ENCODE measurements around the gene IL11RA.

Gene IL11RA

GRCh38 chr9:34687276-34688030, 35.5 kb downstream of the IL11RA start:
- no peak for DNase-seq

- no peak for DNase-seq
Observed at GRCh38 chr9:34688329-34689115, 36.5 kb downstream of the IL11RA start.

DNA sequence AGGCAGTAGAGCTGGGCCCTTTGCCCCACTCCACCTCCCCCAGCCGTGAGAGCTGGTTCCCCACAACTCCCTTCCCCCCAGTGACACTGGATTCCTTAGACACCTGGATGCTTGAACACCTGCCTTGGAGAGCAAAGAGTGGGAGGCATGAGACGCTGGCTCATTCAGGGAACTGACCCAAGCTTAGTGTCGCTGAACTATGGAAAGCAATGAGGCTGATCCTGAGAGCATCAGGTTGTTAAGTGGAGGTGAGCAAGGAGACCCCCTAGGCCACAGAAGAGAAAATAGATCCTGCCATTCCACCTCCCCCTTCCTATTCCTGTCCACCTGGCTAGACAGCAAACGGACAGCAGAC, 37.1 kb downstream of the IL11RA start:
- no peak for DNase-seq

DNA sequence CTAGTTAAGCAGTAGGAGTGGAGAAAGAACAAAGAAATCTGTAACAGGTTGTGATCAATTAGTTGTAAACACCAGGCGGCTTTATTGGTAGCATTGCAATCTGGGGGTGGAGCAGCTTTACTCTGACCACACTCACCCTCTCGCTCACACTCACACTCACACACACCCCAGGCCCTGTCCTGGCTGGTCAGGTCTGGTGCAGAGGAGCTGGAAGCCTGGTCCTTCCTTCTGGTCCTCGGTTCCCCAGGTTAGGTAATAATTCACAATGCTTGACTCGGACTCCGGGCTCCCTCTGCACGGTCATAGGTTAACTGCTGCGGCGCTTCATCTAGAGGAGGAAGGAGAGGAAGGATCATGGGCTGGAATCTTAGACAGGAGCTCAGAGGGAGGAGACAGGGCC, 37.5 kb downstream of the IL11RA start:
- no peak for DNase-seq

- no peak for DNase-seq
Observed at GRCh38 chr9:34690983-34691935, 39.3 kb downstream of the IL11RA start, which contains the start of gene CCL19. Gene CCL19 (minus strand): TSS chr9:34691276. CDS start chr9:34691139, 137 bp downstream.

DNA sequence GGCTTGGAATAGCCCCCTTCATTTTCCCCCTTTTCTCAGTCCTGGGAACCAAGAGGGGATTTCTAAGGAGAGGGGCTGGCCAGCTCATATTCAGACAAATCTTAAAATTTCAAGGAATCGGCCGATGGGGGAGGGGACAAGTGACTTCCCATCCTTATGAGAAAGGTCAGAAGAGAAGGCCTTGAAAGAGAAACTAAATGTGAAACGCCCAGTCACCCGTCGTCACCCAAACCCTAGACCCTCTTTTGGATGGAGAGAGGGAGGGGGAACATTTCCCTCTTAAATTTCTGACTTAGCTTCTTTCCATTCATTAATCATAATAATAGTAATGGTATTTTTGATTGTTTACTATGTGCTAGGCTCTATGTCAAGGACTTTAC, 39.9 kb downstream of the IL11RA start:
- DNase-seq: no peak

GRCh38 chr9:34693560-34693959, 41.6 kb downstream of the IL11RA start:
- no peak for DNase-seq

- DNase-seq: no peak
Observed at GRCh38 chr9:34694811-34695210, 42.8 kb downstream of the IL11RA start.

GRCh38 chr9:34701023-34701768, 49.2 kb downstream of the IL11RA start:
- peak; percentile 78 for DNase-seq

- peak; percentile 82 for DNase-seq
Observed at GRCh38 chr9:34701769-34702736, 50.1 kb downstream of the IL11RA start.

- no peak for DNase-seq
Observed at GRCh38 chr9:34707130-34707529, 55.1 kb downstream of the IL11RA start.

DNA sequence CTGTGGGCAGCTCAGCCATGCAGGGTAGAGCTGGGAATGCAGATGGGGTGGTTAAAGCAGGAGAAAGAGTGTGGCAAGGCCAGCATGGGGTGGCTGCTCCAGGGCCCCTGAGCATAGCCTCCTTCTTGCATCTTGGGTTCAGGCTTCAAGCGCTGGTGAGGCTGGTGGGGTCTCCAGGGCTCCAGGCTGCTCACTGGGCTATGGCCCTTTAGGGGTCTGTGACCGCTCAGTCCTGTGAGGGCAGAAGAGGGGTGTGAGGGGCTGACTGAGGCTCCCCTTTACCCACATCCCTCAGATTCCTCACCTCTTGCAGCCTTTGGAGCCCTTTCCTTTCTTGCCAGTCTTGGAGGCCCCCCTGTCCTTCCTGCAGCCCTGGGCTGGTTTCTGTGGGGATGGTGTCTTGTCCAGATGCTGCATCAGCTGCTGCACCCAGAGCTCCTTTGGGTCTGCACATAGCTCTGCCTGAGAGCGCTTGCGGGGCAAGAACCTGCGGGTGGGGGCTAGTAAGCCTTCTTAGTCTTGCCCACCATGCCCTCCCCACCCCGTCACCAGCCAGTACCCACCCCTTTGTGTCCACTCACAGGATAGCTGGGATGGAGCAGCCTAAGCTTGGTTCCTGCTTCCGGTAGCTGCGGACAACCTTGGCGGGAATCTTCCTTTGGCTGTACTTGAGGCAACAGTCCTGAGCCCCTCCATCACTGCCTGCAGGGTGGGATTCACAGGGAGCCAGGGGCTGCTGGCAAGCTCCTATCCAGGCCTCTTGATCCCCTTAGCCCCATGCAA, 57.4 kb downstream of the IL11RA start:
- DNase-seq: no peak

GRCh38 chr9:34710023-34710422, 58.0 kb downstream of the IL11RA start, which contains the start of gene CCL21:
Gene CCL21 (minus strand): TSS chr9:34710136. CDS start chr9:34710066, 70 bp downstream.
- no peak for DNase-seq
